Liver (tissue), 3 donors: Measurements from ENCODE around the gene COPA.

ENCODE experiments used
- CTCF ChIP-seq: fragments of 150-350 bp; IDR thresholded peaks from 2 replicates; pipeline ENCODE4 v1.5.1; 2017; ENCODE audit warnings: improper control_type of control experiment, low read depth, low read length; ENCODE audit not compliant: missing input control
- EGR1 ChIP-seq, 2 donors: IDR thresholded peaks; 2 replicates each; pipeline ENCODE4 v1.6.1; 2016 to 2018; ENCODE audit warnings: antibody characterized with exemption in 2 of 2, low read depth in 2 of 2
- FOXA1 ChIP-seq: IDR thresholded peaks from 2 replicates; pipeline ENCODE4 v1.6.1; 2016; ENCODE audit warnings: antibody characterized with exemption
- HNF4A ChIP-seq, 2 donors: conservative IDR thresholded peaks; 2 replicates each; pipeline ENCODE4 v1.6.1; 2016; ENCODE audit warnings: antibody characterized with exemption in 2 of 2, mild to moderate bottlenecking in 2 of 2
- MAX ChIP-seq: IDR thresholded peaks from 2 replicates; pipeline ENCODE4 v1.6.1; 2016; ENCODE audit warnings: antibody characterized with exemption
- RAD21 ChIP-seq, 2 donors: IDR thresholded peaks; 2 replicates each; pipeline ENCODE4 v1.6.1; 2016; ENCODE audit warnings: antibody characterized with exemption in 2 of 2, mild to moderate bottlenecking in 2 of 2
- REST ChIP-seq: IDR thresholded peaks from 2 replicates; pipeline ENCODE4 v1.6.1; 2016; ENCODE audit warnings: antibody characterized with exemption, mild to moderate bottlenecking
- RXRA ChIP-seq, 2 donors: IDR thresholded peaks; 2 replicates each; pipeline ENCODE4 v1.6.1; 2017 to 2018; ENCODE audit warnings: antibody characterized with exemption in 2 of 2, mild to moderate bottlenecking in 1 of 2
- YY1 ChIP-seq: IDR thresholded peaks from 2 replicates; pipeline ENCODE4 v1.6.1; 2016; ENCODE audit warnings: antibody characterized with exemption, mild to moderate bottlenecking
- donor health status: healthy.
- donor health status: healthy.

DNA sequence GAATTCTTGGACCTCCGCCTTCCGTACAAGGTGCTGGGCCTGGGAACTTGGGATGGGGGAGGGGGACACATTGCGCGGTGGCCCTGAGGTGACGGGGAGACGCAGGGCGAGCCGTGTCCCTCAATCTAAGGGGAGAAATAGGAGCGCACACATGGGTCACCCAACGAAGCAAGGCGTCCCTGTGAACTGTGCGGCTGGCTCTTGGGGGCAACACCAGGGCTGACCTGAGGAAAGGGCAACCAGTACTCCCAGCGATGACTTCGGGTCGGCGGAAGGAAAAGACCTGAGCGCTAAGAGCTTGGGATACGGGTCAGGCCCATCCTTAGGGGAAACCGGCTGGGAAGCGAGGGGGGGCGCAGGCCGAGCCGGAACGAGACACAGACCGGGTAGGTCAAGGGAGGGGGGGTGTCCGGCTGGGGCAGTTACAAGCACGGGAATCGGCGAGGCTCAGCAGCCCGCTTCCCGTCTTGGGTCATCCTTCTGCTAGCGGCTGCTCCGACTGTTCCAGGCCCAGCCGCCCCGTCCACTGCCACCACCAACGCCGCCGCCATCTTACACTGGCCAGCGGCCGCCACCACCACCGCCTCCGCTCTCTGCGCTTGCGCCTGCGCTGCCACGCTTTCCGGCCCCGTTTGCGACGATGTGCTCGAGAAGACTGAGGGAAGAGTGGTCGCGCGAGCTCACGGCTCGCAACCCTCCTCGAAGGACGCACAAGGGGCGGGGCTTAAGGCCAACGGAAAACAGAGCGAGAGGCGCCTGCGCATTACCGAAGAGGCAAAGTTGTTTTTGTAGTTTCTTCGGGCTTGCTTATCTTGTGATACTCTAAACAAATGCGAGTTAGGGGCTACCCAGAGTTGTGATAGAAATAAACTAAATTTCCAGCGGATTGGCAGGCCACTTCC lies 80.9 kb downstream of the COPA start, which contains the start of gene DCAF8:
- peak; percentile 83 for TF ChIP-seq REST
- TF ChIP-seq HNF4A (conservative IDR thresholded peaks at IDR 0.05) = peak in 1 of 2 donors; percentile 62
- TF ChIP-seq CTCF = no peak
- TF ChIP-seq FOXA1 = no peak
- TF ChIP-seq RAD21 (IDR thresholded peaks at IDR 0.05) = no peak
- peak; percentile 98 for TF ChIP-seq YY1
- TF ChIP-seq MAX = peak; percentile 73
- TF ChIP-seq EGR1 (IDR thresholded peaks at IDR 0.05; ENCODE audit: low read depth in 2 of 2) = peak in 1 of 2 donors; percentile 83
- TF ChIP-seq RXRA (IDR thresholded peaks at IDR 0.05) = peak in 1 of 2 donors; percentile 40
